Esophagus (tissue), 2 donors: Measurements from ENCODE around the gene NFE2. TPM values are rescaled to one million over a fixed set of nuclear protein-coding genes. Genes with fewer than 3 reads are reported as not detected.

Source experiments
- H3K27ac ChIP-seq, 2 donors: one replicate each; pipeline ENCODE4 v1.5.1; 2013; ENCODE audit warnings: low read depth in 2 of 2, mild to moderate bottlenecking in 2 of 2, inconsistent platforms in 1 of 2, low read length in 1 of 2, moderate library complexity in 1 of 2
- H3K27me3 ChIP-seq, 2 donors: one replicate each; pipeline ENCODE4 v1.6.1; 2013; ENCODE audit warnings: low read length in 2 of 2, control low read depth in 1 of 2, mild to moderate bottlenecking in 1 of 2; ENCODE audit not compliant: insufficient read depth in 2 of 2, control insufficient read depth in 1 of 2
- H3K36me3 ChIP-seq, 2 donors: one replicate each; pipeline ENCODE4 v1.6.1; 2013; ENCODE audit warnings: low read length in 1 of 2; ENCODE audit not compliant: control insufficient read depth in 2 of 2, insufficient read depth in 2 of 2
- H3K4me1 ChIP-seq, 2 donors: one replicate each; pipeline ENCODE4 v1.6.1; 2013; ENCODE audit warnings: low read length in 1 of 2; ENCODE audit not compliant: control insufficient read depth in 2 of 2, insufficient read depth in 2 of 2
- H3K4me3 ChIP-seq, 2 donors: one replicate each; pipeline ENCODE4 v1.5.1; 2013; ENCODE audit warnings: low read length in 2 of 2, mild to moderate bottlenecking in 2 of 2, low read depth in 1 of 2, moderate library complexity in 1 of 2
- H3K9me3 ChIP-seq, 2 donors: one replicate each; pipeline ENCODE4 v1.6.1; 2013; ENCODE audit warnings: mild to moderate bottlenecking in 2 of 2, low read depth in 1 of 2, low read length in 1 of 2, moderate library complexity in 1 of 2; ENCODE audit not compliant: control insufficient read depth in 2 of 2, insufficient read depth in 1 of 2
- WGBS, 2 donors: extraction: QIAGEN DNeasy Blood & Tissue Kit; methylation state at CpG; one replicate each; pipeline ENCODE4 v1.1.7; 2013; 5-methylcytosine and 5-hydroxymethylcytosine counted together
- polyA plus RNA-seq, 2 donors: library from polyadenylated mRNA; stranded (reverse); fragments of 200-250 nt; gene quantifications; one replicate each; pipeline ENCODE4 v1.2.3, GENCODE V29; 2013
- donor health status: healthy with polysubstance abuse.
- donor health status: Bipolar disorder and iron deficiency.

The NFE2 gene
- polyA plus RNA-seq, 2 donors: 0.08 to 0.09 TPM

GRCh38 chr12:54311051-54311450, 10.2 kb upstream of the NFE2 start:
- Histone ChIP-seq H3K36me3 (no peaks in the 10 kb centered on the region), H3K4me1 (peaks cover 0 to 3% of the 10 kb centered on the region in 2 donors), H3K4me3 (no peak overlapping the region), H3K27ac (no peak overlapping the region), H3K9me3 (no peaks in the 10 kb centered on the region), H3K27me3 (no peaks in the 10 kb centered on the region)
- WGBS, 2 donors: 56 to 64% methylated on average over 2 of the region's 2 CpGs

- H3K27ac ChIP-seq: no peak overlapping the region
- H3K4me3 ChIP-seq: no peak overlapping the region
- WGBS, 2 donors: 43 to 45% methylated on average over 8 of the region's 8 CpGs
- H3K36me3 ChIP-seq: no peaks in the 10 kb centered on the region
- no peaks in the 10 kb centered on the region for H3K27me3 ChIP-seq
- no peaks in the 10 kb centered on the region for H3K9me3 ChIP-seq
- H3K4me1 ChIP-seq: peaks cover 5 to 6% of the 10 kb centered on the region in 2 donors
Measured at GRCh38 chr12:54306925-54307741, 6.3 kb upstream of the NFE2 start.

- Histone ChIP-seq H3K4me3 (no peak overlapping the region), H3K4me1 (peaks cover 5 to 10% of the 10 kb centered on the region in 2 donors), H3K27ac (no peak overlapping the region)
Measured at GRCh38 chr12:54304187-54304810, 3.5 kb upstream of the NFE2 start.

GRCh38 chr12:54303640-54304039, 2.8 kb upstream of the NFE2 start:
- H3K4me1 ChIP-seq: peaks cover 5 to 10% of the 10 kb centered on the region in 2 donors
- H3K36me3 ChIP-seq: no peaks in the 10 kb centered on the region
- no peaks in the 10 kb centered on the region for H3K9me3 ChIP-seq
- no peak overlapping the region for H3K4me3 ChIP-seq
- no peak overlapping the region for H3K27ac ChIP-seq
- no peaks in the 10 kb centered on the region for H3K27me3 ChIP-seq

More at GRCh38 chr12:54304187-54304810, 3.5 kb upstream of the NFE2 start:
- no peaks in the 10 kb centered on the region for H3K9me3 ChIP-seq
- WGBS, 2 donors: 17% methylated on average over 12 of the region's 12 CpGs
- H3K36me3 ChIP-seq: no peaks in the 10 kb centered on the region
- H3K27me3 ChIP-seq: no peaks in the 10 kb centered on the region

GRCh38 chr12:54301428-54302048, 723 bp upstream of the NFE2 start:
- peaks cover 5 to 7% of the 10 kb centered on the region in 2 donors for H3K4me1 ChIP-seq
- no peak overlapping the region for H3K27ac ChIP-seq
- no peak overlapping the region for H3K4me3 ChIP-seq
- H3K9me3 ChIP-seq: no peaks in the 10 kb centered on the region
- no peaks in the 10 kb centered on the region for H3K27me3 ChIP-seq
- H3K36me3 ChIP-seq: no peaks in the 10 kb centered on the region
- 73 to 76% methylated on average over 1 of the region's 1 CpG for WGBS, 2 donors

GRCh38 chr12:54300225-54300731, 537 bp downstream of the NFE2 start:
- Histone ChIP-seq H3K36me3 (no peaks in the 10 kb centered on the region), H3K4me1 (peaks cover 5 to 7% of the 10 kb centered on the region in 2 donors), H3K27me3 (no peaks in the 10 kb centered on the region), H3K4me3 (no peak overlapping the region), H3K27ac (no peak overlapping the region), H3K9me3 (no peaks in the 10 kb centered on the region)
- 43 to 49% methylated on average over 3 of the region's 3 CpGs for WGBS, 2 donors

- Histone ChIP-seq H3K9me3 (no peaks in the 10 kb centered on the region), H3K27ac (no peak overlapping the region), H3K36me3 (no peaks in the 10 kb centered on the region), H3K27me3 (no peaks in the 10 kb centered on the region), H3K4me1 (peaks cover 5 to 7% of the 10 kb centered on the region in 2 donors), H3K4me3 (no peak overlapping the region)
- 51 to 57% methylated on average over 8 of the region's 8 CpGs for WGBS, 2 donors
Measured at GRCh38 chr12:54299515-54300224, 1.1 kb downstream of the NFE2 start.

GRCh38 chr12:54298904-54299303, 1.9 kb downstream of the NFE2 start:
- WGBS, 2 donors: 85 to 90% methylated on average over 5 of the region's 5 CpGs
- Histone ChIP-seq H3K4me3 (no peak overlapping the region), H3K27ac (no peak overlapping the region), H3K36me3 (no peaks in the 10 kb centered on the region), H3K9me3 (no peaks in the 10 kb centered on the region), H3K4me1 (peaks cover 0 to 3% of the 10 kb centered on the region in 2 donors), H3K27me3 (no peaks in the 10 kb centered on the region)

GRCh38 chr12:54296393-54297099, 4.3 kb downstream of the NFE2 start:
- H3K27me3 ChIP-seq: no peaks in the 10 kb centered on the region
- H3K4me1 ChIP-seq: peaks cover 0 to 3% of the 10 kb centered on the region in 2 donors
- H3K4me3 ChIP-seq: no peak overlapping the region
- no peak overlapping the region for H3K27ac ChIP-seq
- no peaks in the 10 kb centered on the region for H3K9me3 ChIP-seq
- WGBS, 2 donors: 83 to 87% methylated on average over 5 of the region's 5 CpGs
- H3K36me3 ChIP-seq: no peaks in the 10 kb centered on the region
